Ishikawa (cell line): ENCODE results near the gene CDKN2AIPNL.
A peak's percentile ranks its signal among the peaks of the same experiment; 100 is the strongest.

Experiments used
- CEBPB ChIP-seq: IDR thresholded peaks from 2 replicates; pipeline ENCODE4 v1.6.1; 2012
- CREB1 ChIP-seq: IDR thresholded peaks from 2 replicates; pipeline ENCODE4 v1.6.1; 2012; ENCODE audit warnings: low read depth
- EGR1 ChIP-seq: IDR thresholded peaks from 2 replicates; pipeline ENCODE4 v1.6.1; 2012
- EP300 ChIP-seq: IDR thresholded peaks from 2 replicates; pipeline ENCODE4 v1.6.1; 2012; ENCODE audit warnings: borderline replicate concordance
- FOXM1 ChIP-seq: IDR thresholded peaks from 2 replicates; pipeline ENCODE4 v1.6.1; 2012; ENCODE audit warnings: low read depth, borderline replicate concordance
- MAX ChIP-seq: IDR thresholded peaks from 2 replicates; pipeline ENCODE4 v1.6.1; 2012
- NFIC ChIP-seq: IDR thresholded peaks from 2 replicates; pipeline ENCODE4 v1.6.1; 2012
- RAD21 ChIP-seq: IDR thresholded peaks from 2 replicates; pipeline ENCODE4 v1.6.1; 2012; ENCODE audit warnings: low read depth
- TAF1 ChIP-seq: IDR thresholded peaks from 2 replicates; pipeline ENCODE4 v1.6.1; 2012; ENCODE audit warnings: low read depth, mild to moderate bottlenecking
- TCF12 ChIP-seq: IDR thresholded peaks from 2 replicates; pipeline ENCODE4 v1.6.1; 2012; ENCODE audit warnings: low read depth
- TEAD4 ChIP-seq: IDR thresholded peaks from 2 replicates; pipeline ENCODE4 v1.6.1; 2012
- YY1 ChIP-seq: IDR thresholded peaks from 2 replicates; pipeline ENCODE4 v1.6.1; 2012; ENCODE audit warnings: low read depth
- ZBTB7A ChIP-seq: IDR thresholded peaks from 2 replicates; pipeline ENCODE4 v1.6.1; 2012; ENCODE audit warnings: low read depth
- TF ChIP-seq, protein P1 (sequence below): IDR thresholded peaks from 2 replicates; pipeline ENCODE4 v1.6.1; 2012; ENCODE audit warnings: low read depth, mild to moderate bottlenecking
- TF ChIP-seq, protein P2 (sequence below): IDR thresholded peaks from 2 replicates; pipeline ENCODE4 v1.6.1; 2012

Gene CDKN2AIPNL

GRCh38 chr5:134411546-134412266, at the start of gene CDKN2AIPNL:
Gene CDKN2AIPNL, minus strand, starts transcription at chr5:134411881. Its CDS starts 27 bp downstream, at chr5:134411854.
- TF ChIP-seq TCF12 = peak; percentile 85
- TF ChIP-seq CEBPB = no peak
- TF ChIP-seq, protein P1, sequence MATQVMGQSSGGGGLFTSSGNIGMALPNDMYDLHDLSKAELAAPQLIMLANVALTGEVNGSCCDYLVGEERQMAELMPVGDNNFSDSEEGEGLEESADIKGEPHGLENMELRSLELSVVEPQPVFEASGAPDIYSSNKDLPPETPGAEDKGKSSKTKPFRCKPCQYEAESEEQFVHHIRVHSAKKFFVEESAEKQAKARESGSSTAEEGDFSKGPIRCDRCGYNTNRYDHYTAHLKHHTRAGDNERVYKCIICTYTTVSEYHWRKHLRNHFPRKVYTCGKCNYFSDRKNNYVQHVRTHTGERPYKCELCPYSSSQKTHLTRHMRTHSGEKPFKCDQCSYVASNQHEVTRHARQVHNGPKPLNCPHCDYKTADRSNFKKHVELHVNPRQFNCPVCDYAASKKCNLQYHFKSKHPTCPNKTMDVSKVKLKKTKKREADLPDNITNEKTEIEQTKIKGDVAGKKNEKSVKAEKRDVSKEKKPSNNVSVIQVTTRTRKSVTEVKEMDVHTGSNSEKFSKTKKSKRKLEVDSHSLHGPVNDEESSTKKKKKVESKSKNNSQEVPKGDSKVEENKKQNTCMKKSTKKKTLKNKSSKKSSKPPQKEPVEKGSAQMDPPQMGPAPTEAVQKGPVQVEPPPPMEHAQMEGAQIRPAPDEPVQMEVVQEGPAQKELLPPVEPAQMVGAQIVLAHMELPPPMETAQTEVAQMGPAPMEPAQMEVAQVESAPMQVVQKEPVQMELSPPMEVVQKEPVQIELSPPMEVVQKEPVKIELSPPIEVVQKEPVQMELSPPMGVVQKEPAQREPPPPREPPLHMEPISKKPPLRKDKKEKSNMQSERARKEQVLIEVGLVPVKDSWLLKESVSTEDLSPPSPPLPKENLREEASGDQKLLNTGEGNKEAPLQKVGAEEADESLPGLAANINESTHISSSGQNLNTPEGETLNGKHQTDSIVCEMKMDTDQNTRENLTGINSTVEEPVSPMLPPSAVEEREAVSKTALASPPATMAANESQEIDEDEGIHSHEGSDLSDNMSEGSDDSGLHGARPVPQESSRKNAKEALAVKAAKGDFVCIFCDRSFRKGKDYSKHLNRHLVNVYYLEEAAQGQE = peak; percentile 33; the same call in 1 of the 2 replicates
- TF ChIP-seq CREB1 = no peak
- peak; percentile 52; the same call in 1 of the 2 replicates for TF ChIP-seq TEAD4
- peak; percentile 67 for TF ChIP-seq EGR1
- TF ChIP-seq FOXM1 = peak; percentile 37; the same call in 1 of the 2 replicates
- peak; percentile 88 for TF ChIP-seq YY1
- TF ChIP-seq, protein P2, sequence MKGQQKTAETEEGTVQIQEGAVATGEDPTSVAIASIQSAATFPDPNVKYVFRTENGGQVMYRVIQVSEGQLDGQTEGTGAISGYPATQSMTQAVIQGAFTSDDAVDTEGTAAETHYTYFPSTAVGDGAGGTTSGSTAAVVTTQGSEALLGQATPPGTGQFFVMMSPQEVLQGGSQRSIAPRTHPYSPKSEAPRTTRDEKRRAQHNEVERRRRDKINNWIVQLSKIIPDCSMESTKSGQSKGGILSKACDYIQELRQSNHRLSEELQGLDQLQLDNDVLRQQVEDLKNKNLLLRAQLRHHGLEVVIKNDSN = peak; percentile 65
- TF ChIP-seq EP300 = peak; percentile 28; the same call in 1 of the 2 replicates
- peak; percentile 90 for TF ChIP-seq MAX
- TF ChIP-seq ZBTB7A = 0 out of 2 replicates have a peak, but pooled peaks have one; percentile 19
- peak; percentile 99 for TF ChIP-seq TAF1
- TF ChIP-seq RAD21 = peak; percentile 61
- peak; percentile 59; the same call in 1 of the 2 replicates for TF ChIP-seq NFIC

DNA sequence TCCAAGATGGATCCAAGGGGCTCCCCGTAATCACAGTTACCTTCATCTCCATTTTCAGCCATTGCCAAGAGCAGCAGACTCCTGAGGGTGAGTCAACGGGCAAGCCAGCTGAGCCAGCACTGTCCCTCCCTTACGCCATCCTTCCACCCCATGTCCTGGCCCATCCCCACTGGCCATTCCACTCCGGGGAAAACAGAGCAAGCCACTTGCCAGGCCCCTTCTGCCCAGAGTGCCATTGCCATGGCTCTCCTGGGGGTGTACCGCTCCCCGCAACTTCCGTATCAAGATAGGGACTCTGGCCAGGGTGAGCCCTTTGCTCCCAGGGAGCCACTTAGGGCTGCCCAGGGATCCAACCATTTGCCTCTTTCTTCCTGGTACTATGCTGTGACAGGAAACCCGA, 48.9 kb upstream of the CDKN2AIPNL start:
- no peak for TF ChIP-seq TAF1
- TF ChIP-seq RAD21 = no peak
- TF ChIP-seq NFIC = no peak

GRCh38 chr5:134459491-134459890, 47.8 kb upstream of the CDKN2AIPNL start:
- no peak for TF ChIP-seq TAF1
- TF ChIP-seq EP300 = no peak
- TF ChIP-seq, protein P1 = no peak
- no peak for TF ChIP-seq RAD21
- no peak for TF ChIP-seq CEBPB
- no peak for TF ChIP-seq TCF12
- TF ChIP-seq NFIC = no peak
- TF ChIP-seq, protein P2 = no peak
- TF ChIP-seq CREB1 = no peak
- no peak for TF ChIP-seq YY1
- no peak for TF ChIP-seq MAX
- no peak for TF ChIP-seq FOXM1

DNA sequence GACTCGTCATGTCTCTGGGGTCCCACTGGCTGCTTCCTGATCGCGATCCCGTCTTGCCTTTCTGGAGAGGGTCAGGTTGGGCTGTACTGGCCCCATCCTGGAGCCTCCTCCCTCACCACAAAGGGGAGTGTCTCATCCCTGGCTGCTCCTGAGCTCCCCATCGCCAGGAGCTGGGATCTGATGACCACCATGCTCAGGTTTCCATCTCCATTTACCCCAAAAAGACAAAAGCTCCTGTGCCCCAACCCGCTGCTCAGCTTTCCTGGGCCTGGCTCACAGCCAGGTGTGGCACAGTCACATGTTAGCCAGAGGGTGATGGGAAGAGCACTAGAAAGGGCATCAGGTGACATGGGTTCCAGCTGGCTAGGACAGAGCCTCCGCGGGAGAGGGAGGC, 47.3 kb upstream of the CDKN2AIPNL start:
- TF ChIP-seq, protein P1 = no peak
- TF ChIP-seq, protein P2 = peak; percentile 83
- TF ChIP-seq YY1 (no peak), CREB1 (no peak), NFIC (peak; percentile 58)
